GM18498 (cell line): ENCODE measurements around the gene TRPV2.
"Not testable (repeated sequence)": the region's sequence is repeated elsewhere in the genome, so short reads cannot be mapped to it uniquely, and the experiment has no call there.

ENCODE experiments used
- ATAC-seq: cut with Tn5 transposase; IDR thresholded peaks from one replicate; pipeline ENCODE4 v1.9.1; 2021; ENCODE audit warnings: mild to moderate bottlenecking, moderate library complexity; ENCODE audit not compliant: unreplicated experiment

TRPV2 gene, protein sequence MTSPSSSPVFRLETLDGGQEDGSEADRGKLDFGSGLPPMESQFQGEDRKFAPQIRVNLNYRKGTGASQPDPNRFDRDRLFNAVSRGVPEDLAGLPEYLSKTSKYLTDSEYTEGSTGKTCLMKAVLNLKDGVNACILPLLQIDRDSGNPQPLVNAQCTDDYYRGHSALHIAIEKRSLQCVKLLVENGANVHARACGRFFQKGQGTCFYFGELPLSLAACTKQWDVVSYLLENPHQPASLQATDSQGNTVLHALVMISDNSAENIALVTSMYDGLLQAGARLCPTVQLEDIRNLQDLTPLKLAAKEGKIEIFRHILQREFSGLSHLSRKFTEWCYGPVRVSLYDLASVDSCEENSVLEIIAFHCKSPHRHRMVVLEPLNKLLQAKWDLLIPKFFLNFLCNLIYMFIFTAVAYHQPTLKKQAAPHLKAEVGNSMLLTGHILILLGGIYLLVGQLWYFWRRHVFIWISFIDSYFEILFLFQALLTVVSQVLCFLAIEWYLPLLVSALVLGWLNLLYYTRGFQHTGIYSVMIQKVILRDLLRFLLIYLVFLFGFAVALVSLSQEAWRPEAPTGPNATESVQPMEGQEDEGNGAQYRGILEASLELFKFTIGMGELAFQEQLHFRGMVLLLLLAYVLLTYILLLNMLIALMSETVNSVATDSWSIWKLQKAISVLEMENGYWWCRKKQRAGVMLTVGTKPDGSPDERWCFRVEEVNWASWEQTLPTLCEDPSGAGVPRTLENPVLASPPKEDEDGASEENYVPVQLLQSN

DNA sequence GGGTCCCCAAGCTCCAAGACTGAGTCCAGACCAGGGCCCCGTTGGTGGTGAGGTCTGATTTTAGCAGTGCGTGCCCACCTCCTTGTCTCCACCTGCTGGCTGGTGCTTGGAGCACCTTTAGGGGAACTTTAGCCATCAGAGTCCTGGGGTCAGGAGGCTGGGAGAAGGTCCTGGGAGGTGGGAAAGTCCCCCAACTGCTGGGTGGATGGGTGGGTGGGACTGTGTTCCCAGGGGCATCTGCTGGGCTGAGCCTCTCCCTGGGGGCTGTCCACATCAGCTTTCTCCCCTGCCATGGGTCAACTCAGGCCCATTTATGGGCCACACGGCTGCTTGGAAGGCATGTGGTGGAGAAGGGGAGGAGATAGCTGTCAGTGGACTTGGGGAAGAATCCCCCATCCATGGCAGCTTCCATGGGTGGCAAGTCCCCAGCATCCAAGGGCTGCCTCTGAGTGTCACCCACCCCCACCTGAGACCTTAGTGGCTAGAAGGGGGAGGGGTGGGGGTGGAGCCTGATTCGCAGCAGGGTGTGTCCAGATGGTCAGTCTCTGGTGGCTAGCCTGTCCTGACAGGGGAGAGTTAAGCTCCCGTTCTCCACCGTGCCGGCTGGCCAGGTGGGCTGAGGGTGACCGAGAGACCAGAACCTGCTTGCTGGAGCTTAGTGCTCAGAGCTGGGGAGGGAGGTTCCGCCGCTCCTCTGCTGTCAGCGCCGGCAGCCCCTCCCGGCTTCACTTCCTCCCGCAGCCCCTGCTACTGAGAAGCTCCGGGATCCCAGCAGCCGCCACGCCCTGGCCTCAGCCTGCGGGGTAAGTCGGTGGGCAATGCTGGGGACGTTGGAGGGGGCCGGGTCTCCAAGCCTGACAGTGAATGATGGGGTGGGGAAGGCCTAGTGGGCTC lies at the start of gene TRPV2:
Gene TRPV2 (plus strand): TSS at position 541 of the 894 bp plus-strand sequence. CDS start 2,098 bp downstream, outside the sequence.
- peak; percentile 47 for ATAC-seq

DNA sequence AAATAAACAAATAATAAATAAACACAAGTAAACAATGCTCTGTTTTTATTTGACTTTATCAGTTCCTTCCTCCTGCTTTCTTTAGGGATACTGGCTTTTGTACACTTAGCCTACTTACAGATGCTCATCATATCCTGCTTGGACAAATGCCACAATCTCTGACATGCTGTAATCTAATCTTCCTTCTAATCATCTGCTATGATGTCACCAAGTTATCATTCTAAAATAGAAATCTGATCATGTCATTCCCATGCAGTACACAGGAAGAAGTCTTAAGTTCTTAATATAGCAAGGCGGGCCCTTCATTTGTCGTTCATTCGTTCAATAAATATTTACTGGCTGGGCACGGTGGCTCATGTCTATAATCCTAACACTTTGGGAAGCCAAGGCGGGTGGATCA lies 43.6 kb upstream of the TRPV2 start:
- no peak for ATAC-seq

DNA sequence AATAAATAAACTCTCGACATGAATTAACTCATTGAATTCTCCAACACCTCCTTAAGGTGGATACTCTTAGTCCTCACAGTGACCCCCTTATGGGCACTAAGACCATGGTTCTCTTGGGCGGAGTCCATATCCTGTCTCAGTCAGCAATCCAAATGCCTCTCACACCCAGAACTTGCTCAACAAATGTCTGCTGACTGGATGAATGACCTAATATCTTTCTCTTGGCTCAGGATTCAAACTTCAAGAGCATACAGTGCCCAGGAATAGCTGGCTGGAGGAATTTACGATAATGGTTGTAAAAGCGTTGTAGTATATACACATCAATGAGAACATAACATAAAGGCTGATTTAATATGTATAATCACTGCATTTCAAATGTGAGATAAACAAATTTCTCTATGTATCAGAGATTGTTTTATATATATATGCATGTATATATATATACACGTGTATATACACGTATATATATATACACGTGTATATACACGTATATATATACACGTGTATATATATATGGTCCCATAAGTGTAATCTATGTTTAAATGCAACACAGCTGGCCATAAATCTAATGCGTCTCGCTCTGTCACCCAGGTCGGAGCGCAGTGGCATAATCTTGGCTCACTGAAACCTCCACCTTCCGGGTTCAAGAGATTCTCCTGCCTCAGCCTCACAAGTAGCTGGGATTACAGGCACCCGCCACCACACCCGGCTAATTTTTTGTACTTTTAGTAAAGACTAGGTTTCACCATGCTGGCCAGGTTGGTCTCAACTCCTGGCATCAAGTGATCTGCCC lies 41.0 kb upstream of the TRPV2 start:
- no peak for ATAC-seq

DNA sequence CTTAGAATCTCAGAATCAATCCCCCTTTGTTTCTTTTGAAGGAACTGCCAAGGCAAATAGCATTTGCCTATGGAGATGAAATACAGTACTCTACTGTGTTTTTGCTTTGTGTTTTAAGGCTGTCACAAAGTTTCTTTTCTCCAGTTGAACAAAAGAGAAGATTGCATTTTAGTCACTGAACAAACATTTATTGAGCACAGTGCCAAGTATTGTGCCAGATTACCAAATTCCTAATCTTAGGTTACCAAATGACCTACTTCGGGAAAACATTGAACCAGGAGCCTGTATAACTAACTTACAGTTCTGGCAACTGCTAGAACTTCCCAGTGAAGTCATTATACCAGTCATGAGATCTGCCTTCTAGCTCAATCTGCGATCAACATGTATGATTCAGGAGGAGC lies 37.4 kb upstream of the TRPV2 start:
- no peak for ATAC-seq

DNA sequence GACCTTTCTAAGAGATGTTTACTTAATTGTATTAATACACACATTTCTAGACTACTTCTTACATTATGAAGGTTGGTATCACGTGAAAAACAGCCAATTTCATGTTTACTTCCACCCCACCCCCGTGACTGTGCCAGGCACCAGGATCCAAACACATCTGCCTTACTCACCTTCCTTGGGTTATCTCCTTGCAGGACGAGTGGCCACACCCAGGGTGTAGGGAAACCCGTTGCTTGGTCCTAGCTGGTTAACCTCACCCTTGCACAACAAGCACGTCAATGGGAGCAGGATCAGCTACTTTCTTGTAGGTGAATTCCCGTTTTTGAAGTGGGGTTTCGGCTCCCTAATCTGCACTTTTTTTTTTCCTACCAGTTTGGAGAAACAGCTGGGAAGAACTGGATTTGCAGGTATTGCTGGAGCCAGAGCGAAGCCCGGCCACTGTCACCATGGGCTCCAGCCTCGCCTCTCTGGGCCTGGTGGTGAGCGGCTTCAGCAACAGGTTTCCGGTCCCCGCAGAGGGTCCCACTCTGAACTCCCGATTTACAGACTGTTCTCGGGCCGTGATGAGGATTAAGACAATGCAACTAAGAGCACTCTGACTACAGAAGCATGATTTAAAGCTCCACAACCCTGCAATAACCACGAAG lies 36.6 kb upstream of the TRPV2 start:
- no peak for ATAC-seq

DNA sequence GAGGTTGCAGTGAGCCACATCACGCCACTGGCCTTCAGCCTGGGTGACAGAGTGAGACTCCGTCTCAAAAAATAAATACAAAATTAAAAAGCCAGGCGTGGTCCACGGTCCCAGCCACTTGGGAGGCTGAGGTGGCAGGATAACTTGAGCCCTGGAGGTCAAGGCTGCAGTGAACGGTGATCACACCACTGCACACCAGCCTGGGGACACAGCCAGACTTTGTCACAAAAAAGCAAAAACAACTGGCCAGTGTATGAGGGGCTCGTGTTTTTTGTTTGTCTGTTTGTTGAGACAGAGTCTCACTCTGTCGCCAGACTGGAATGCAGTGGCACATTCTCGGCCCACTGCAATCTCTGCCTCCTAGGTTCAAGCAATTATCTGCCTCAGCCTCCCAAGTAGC lies 35.7 kb upstream of the TRPV2 start:
- no peak for ATAC-seq

DNA sequence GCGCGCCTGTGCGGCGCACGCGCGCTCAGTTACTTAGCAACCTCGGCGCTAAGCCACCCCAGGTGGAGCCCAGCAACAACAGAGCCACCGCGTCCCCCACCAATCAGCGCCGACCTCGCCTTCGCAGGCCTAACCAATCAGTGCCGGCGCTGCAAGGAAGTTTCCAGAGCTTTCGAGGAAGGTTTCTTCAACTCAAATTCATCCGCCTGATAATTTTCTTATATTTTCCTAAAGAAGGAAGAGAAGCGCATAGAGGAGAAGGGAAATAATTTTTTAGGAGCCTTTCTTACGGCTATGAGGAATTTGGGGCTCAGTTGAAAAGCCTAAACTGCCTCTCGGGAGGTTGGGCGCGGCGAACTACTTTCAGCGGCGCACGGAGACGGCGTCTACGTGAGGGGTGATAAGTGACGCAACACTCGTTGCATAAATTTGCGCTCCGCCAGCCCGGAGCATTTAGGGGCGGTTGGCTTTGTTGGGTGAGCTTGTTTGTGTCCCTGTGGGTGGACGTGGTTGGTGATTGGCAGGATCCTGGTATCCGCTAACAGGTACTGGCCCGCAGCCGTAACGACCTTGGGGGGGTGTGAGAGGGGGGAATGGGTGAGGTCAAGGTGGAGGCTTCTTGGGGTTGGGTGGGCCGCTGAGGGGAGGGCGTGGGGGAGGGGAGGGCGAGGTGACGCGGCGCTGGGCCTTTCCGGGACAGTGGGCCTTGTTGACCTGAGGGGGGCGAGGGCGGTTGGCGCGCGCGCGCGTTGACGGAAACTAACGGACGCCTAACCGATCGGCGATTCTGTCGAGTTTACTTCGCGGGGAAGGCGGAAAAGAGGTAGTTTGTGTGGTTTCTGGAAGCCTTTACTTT lies 34.5 kb upstream of the TRPV2 start, which contains the start of gene UBB:
Gene UBB (plus strand): TSS at position 452 of the 856 bp plus-strand sequence. CDS start 817 bp downstream, outside the sequence.
- ATAC-seq = peak; percentile 91

DNA sequence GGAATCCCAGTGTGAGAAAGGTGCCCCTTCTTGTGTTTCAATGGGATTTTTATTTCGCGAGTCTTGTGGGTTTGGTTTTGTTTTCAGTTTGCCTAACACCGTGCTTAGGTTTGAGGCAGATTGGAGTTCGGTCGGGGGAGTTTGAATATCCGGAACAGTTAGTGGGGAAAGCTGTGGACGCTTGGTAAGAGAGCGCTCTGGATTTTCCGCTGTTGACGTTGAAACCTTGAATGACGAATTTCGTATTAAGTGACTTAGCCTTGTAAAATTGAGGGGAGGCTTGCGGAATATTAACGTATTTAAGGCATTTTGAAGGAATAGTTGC lies 33.9 kb upstream of the TRPV2 start:
- ATAC-seq = peak; percentile 11

DNA sequence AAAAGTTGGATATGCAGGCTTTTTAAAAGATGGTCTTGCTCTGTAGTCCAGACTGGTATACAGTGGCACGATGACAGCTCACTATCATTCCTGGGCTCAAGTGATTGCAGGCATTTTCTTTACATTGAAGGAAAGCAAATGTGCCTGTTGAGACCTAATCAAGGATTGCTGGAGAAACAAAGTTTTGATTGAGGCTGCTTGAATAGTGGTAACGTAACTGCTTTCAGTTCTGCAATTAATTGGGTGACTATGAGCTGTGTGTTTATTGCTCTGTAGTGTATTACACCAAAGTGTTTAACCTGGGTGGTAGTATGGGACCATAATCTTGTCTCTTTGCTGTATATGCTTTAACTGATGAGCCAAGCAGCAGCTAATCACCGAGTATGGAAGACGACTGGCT lies 32.2 kb upstream of the TRPV2 start:
- no peak for ATAC-seq

DNA sequence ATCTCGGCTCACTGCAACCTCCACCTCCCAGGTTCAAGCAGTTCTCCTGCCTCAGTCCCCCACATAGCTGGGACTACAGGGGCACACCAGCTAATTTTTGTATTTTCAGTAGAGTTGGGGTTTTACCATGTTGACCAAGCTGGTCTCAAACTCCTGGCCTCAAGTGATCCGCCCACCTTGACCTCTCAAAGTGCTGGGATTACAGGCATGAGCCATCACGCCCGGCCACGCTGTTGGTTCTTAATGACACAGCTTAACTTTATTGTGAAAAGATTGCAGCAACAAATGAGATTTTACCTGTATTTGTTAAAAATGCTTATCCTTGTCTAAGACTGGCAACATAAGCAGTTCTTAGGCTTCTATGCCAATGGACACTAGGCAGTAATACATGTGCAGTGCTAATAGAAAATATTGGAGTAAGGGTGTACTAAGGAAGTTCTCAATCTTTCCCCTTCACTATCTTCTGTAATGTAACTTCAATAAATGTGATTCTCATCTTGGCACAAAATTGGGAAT lies 31.5 kb upstream of the TRPV2 start:
- ATAC-seq = no peak

DNA sequence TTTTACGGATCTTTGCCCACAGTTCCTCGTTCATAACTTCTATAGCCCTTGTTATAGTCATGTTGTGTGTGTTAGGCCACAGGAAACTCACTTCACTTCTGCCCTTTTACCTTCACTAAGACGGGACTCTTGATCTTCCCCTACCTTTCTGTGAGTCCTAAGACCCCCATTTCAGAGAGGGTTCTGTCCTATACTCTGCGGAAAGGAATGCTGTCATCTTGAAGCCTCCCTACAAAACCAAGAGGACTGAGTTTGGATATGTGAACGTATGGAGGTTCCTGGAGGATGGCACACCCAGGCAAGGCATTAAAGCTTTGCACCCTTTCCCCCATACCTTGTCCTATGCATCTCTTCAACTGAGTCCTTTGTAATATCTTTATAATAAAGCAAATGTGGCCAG lies 30.8 kb upstream of the TRPV2 start:
- ATAC-seq = no peak

DNA sequence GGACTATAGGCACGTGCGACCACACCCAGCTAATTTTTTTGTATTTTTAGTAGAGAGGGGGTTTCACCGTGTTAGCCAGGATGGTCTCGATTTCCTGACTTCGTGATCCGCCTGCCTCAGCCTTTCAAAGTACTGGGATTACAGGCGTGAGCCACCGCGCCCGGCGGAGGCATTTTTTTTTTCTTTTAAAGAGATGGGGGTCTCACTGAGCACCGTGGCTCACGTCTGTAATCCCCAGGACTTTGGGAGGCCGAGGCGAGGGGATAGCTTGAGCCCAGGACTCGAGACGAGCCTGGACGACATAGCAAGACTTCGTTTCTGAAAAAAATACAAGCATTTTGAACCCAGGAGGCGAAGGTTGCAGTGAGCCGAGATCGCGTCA lies 29.3 kb upstream of the TRPV2 start:
- ATAC-seq = not testable (repeated sequence)

DNA sequence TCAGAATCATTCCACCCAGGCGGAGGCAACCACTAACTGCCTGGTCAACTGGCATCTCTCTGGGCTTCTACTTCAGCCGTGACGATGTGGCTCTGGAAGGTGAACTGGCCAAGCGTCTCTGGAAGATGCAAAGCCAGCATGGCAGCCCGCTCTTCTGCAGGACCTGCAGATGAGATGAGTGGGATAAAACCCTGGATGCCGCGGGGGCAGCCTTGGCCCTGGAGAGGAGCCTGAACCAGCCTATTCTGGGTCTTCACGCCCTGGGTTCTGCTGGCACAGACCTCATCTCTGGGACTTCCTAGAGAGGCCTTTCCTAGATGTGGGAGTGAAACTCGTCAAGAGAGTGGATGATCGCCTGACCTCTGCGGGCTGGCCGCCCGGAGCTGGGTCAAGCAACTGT lies 23.9 kb upstream of the TRPV2 start:
- ATAC-seq = no peak

DNA sequence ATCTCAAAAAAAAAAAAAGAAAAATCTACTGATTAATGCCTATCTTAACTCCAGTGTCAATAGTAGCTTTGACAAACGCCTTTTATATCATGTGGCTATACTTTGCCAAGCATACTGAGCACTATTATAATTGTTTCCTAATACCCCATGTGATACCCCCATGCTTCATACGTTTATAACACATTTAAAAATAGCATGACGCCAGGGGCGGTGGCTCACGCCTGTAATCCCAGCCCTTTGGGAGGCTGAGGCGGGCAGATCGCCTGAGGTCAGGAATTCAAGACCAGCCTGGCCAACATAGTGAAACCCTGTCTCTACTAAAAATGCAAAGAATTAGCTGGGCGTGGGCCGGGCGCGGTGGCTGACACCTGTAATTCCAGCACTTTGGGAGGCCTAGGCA lies 22.9 kb upstream of the TRPV2 start:
- not testable (repeated sequence) for ATAC-seq

DNA sequence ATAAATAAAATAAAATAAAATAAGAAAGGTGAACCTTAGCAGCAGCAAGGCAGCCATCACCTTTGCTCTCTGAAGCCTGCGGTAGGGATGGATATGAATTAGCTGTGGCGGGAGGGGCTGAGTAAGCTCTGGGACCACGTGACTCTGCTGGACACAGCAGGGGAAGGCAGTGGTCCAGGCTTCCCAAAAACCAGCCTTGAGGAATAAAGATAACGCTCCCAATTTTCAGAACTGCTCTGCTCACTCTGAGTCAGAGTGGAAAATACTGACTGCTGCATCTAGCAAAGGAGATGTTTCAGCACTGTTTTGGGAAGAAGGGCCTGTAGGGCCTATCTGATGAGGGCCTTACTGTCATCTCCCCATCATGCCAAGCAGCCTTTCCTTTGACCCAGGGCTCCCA lies 19.5 kb upstream of the TRPV2 start:
- not testable (repeated sequence) for ATAC-seq

DNA sequence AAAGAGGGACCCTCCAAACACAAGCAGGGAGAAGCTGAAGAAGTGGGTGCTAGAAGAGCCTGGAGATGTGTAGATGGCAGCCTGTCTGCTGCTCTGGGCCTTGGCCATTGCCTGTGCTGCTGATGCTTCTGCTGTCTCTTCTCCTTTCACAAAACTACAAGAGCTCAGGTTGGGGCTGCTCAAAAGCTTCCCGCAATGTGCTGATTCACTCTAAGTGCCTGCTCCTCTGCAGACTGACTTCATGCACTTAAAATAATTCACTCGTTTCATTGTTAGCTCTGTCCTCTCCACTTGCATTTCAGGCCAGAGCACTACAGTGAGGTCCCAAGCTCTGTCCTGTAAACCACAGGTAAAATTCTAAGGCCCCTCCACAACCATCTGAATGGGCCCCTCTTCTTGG lies 18.7 kb upstream of the TRPV2 start:
- not testable (repeated sequence) for ATAC-seq

DNA sequence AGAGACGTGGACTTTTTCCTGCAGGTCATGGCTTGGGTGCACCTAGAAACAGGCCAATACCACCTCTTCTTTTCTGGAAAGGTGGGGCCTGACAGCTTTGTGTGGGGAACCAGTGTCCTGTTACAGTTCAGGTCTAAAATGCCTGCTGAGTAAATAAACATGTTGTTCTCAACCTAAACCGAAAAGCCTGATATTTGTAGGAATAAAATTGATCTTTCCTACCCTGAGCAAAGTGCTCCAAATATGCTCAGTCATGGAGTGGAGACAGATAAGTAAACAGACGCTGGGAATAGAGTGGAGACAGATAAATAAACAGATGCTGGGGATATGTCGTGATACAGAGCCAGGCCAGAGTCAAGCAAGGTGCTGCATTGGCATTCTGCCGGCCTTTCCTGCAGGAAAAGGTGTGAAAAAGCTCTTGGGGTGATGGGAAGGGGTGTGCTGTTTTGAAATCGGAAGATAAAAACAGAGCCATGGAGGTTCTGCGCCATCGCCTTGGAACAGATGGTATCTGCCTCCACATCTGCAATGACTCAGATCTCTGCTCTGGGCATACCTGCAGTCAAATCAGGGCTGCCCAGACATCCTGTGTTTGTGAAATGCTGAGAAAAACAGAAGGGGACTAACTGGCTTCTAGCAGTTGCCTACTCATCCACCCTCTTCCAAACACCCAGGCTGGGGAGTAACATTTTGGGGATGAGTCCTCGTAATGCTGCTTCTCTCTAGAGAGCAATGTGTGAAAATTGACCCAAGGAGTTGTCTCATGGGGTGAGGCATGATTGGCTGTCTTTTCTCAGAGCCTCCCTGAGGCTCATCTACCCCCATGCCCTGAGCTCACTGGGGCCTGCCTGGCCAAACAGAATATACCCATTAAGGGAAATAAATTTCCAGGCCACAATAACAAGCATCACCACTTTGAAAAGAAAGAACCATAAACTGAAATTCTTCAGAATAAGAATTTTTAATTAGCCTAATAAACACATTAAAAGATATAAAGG lies 16.8 kb upstream of the TRPV2 start:
- peak; percentile 86 for ATAC-seq

DNA sequence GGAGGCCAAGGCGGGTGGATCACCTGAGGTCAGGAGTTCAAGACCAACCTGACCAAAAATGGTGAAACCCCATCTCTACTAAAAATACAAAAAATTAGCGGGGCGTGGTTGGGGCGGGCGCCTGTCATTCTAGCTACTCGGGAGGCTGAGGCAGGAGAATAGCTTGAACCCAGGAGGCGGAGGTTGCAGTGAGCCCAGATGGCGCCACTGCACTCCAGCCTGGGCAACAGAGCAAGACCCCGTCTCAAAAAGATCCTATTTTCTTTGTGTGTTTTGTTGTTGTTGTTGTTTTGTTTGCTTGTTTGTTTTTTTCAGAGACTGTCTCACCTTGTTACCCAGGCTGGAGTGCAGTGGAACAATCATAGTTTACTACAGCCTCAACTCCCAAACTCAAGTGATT lies 11.5 kb upstream of the TRPV2 start:
- ATAC-seq = not testable (repeated sequence)
